Activated naive CD8-positive, alpha-beta T cell treated with anti-CD3 and anti-CD28 coated beads, Interleukin-2, amount 10 ng/mL, durations not matched to agents 7 days and 5 days (primary cell): ENCODE results near the gene TMEM245. TPM values are rescaled to one million over a fixed set of nuclear protein-coding genes. Genes with fewer than 3 reads are reported as not detected.
"Not testable (repeated sequence)": the region's sequence is repeated elsewhere in the genome, so short reads cannot be mapped to it uniquely, and the experiment has no call there.

ENCODE experiments used
- ATAC-seq: fragments of 150-1000 bp; cut with Tn5 transposase; one replicate; pipeline ENCODE4 v1.10.0; 2021; ENCODE audit warnings: low read depth, moderate library complexity
- POLR2A ChIA-PET: fragments of 350-600 bp; sonication (Branson Sonifier 250); formaldehyde crosslinking; loops from one replicate; lab custom pipeline; 2021; ENCODE audit warnings: antibody characterized with exemption; lab: Charles Lee
- DNase-seq: peaks from one replicate; pipeline ENCODE4 v3.0.0; 2021
- H3K27ac Mint-ChIP-seq: one replicate; pipeline ENCODE4 v1.8.0; 2022; ENCODE audit warnings: mild to moderate bottlenecking, mixed read lengths
- H3K27me3 Mint-ChIP-seq: one replicate; pipeline ENCODE4 v1.8.0; 2022; ENCODE audit warnings: mild to moderate bottlenecking, moderate library complexity, mixed read lengths
- H3K36me3 Mint-ChIP-seq: one replicate; pipeline ENCODE4 v1.8.0; 2021; ENCODE audit warnings: mild to moderate bottlenecking, mixed read lengths
- H3K4me1 Mint-ChIP-seq: one replicate; pipeline ENCODE4 v1.8.0; 2021; ENCODE audit warnings: mixed read lengths
- H3K4me3 Mint-ChIP-seq: one replicate; pipeline ENCODE4 v1.8.0; 2022; ENCODE audit warnings: mild to moderate bottlenecking, moderate library complexity, mixed read lengths
- H3K9me3 Mint-ChIP-seq: one replicate; pipeline ENCODE4 v1.8.0; 2021; ENCODE audit warnings: mixed read lengths
- total RNA-seq, 2 experiments: library from RNA; stranded (reverse); gene quantifications; one replicate each; pipeline ENCODE4 v1.2.3, GENCODE V29; 2021

Gene TMEM245
- total RNA-seq, 2 experiments from 2014 or later = 42.8 to 45.7 TPM

DNA sequence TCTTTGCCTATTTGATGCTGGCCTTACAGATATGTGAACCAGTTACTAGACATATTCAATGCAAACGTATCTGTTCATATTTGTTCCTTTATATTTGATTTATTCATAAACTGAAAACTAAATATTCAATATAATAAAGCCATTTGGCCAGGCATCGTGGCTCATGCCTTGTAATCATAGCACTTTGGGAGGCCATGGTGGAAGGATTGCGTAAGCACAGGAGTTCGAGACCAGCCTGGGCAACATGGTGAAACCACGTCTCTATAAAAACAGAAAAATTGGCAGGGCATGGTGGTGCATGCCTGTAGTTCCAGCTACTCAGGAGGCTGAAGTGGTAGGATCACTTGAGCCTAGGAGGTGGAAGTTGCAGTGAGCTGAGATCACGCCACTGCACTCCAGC lies 57.2 kb downstream of the TMEM245 start:
- Mint-ChIP-seq H3K36me3 (peaks cover 13% of the 10 kb centered on the region), H3K9me3 (no peaks in the 10 kb centered on the region), H3K27me3 (no peaks in the 10 kb centered on the region), H3K4me1 (peaks cover 2% of the 10 kb centered on the region), H3K4me3 (no peak overlapping the region), H3K27ac (no peak overlapping the region)
- ATAC-seq (no peak), DNase-seq (no peak)
- POLR2A ChIA-PET = no interaction called here

DNA sequence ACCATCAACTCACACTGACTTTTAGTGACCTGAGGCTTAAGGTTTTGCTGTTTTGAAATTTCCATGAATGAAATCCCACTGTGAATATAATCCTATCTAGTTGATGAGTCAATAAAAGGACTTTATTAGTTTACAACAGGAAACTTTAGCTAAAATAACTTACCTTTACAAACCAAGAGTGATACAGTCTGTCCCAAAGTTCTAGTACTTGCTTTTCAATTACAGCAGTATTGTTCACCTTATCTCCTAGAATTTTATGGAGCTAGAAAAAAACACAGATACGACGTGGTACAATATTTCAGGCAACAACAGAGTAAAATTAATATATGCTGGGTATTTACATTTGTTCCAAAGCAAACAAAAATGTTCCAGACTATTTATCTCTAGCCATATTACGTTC lies 59.6 kb downstream of the TMEM245 start:
- H3K36me3 Mint-ChIP-seq = peaks cover 23% of the 10 kb centered on the region
- DNase-seq (no peak), ATAC-seq (no peak)
- no peak overlapping the region for H3K4me3 Mint-ChIP-seq
- H3K27ac Mint-ChIP-seq = no peak overlapping the region
- POLR2A ChIA-PET = no interaction called here
- H3K9me3 Mint-ChIP-seq = no peaks in the 10 kb centered on the region
- H3K4me1 Mint-ChIP-seq = peaks cover 2% of the 10 kb centered on the region
- no peaks in the 10 kb centered on the region for H3K27me3 Mint-ChIP-seq

DNA sequence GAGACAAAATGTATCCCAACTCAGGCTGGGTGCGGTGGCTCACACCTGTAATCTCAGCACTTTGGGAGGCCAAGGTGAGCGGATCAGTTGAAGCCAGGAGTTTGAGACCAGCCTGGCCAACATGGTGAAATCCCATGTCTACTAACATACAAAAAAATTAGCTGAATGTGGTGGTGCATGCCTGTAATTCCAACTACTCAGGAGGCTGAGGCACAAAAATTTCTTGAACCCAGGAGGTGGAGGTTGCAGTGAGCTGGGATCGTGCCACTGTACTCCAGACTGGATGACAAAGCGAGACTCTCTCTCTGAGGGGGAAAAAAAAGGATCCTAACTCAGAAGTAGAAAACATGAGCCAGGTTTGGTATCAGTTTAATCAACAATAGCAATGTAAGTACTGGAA lies 66.6 kb downstream of the TMEM245 start:
- peaks cover 53% of the 10 kb centered on the region for H3K36me3 Mint-ChIP-seq
- H3K27ac Mint-ChIP-seq, H3K9me3 Mint-ChIP-seq, H3K4me1 Mint-ChIP-seq, DNase-seq, ATAC-seq, H3K4me3 Mint-ChIP-seq, H3K27me3 Mint-ChIP-seq: not testable (repeated sequence)
- POLR2A ChIA-PET = interaction anchor here (0.6 kb wide), 1 partner anchor 122 kb away, joined by 3 read pairs; no protein-coding TSS in a partner anchor

DNA sequence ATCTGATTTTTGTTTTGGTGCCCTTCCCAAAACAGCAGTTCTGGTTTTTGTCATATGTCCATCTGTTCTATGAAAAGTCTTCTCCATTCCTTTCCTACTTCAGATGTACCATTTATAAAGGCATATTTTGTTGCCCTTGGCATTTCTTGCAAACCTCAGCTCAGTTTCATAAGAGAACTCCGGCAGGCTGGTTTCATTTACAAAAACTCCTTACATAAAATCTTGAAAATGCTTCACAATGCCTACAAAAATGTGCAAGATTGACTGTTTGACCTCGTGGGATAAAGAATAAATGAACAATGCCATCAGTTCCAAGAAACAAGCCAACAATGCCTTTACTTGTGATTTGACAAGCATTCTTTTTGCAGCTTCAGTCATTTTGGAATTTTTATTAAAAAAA lies 67.3 kb downstream of the TMEM245 start:
- Mint-ChIP-seq H3K9me3 (no peaks in the 10 kb centered on the region), H3K27ac (no peak overlapping the region), H3K27me3 (no peaks in the 10 kb centered on the region), H3K4me1 (no peaks in the 10 kb centered on the region), H3K4me3 (no peak overlapping the region), H3K36me3 (peaks cover 56% of the 10 kb centered on the region)
- DNase-seq = no peak
- no peak for ATAC-seq
- POLR2A ChIA-PET = no interaction called here

DNA sequence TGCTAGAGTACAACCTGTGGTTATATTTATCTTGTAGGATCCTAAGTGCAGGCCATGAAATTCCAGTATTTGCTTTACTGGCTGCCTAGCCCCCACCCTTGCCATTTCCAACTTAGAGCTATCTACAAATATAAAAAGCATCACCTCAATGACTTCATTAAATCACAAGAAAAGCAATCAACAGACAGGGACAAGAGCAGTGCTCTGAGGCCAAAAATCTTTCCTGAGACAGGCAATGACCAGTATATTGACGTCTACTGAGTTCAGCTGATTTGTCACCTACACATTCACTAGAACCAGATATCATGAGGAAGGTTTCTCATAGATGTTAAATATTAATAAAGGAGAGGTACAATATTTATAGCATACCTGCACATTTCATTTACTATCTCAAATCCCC lies 68.0 kb downstream of the TMEM245 start:
- POLR2A ChIA-PET = no interaction called here
- H3K27me3 Mint-ChIP-seq = no peaks in the 10 kb centered on the region
- peaks cover 53% of the 10 kb centered on the region for H3K36me3 Mint-ChIP-seq
- H3K9me3 Mint-ChIP-seq = no peaks in the 10 kb centered on the region
- ATAC-seq (no peak), DNase-seq (no peak)
- no peak overlapping the region for H3K27ac Mint-ChIP-seq
- H3K4me3 Mint-ChIP-seq = no peak overlapping the region
- H3K4me1 Mint-ChIP-seq = no peaks in the 10 kb centered on the region

DNA sequence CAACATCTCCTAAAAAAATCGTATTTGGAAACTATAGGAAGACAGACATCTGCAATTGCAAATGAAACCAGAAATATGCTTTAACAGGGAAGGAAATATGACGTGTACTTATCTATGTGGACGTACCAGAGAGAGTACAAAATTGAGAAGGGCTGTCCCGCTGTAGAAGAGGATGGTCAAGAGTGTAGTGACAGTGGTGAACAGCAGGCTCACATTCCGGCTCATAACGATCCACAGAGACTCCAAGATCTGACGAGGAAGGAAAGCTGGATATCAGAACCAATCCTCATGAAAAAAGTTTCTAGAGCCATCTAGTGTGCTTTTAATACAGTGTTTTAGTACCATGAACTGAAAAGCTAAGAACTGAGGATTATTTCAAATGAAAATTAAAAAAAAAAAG lies 69.3 kb downstream of the TMEM245 start:
- Mint-ChIP-seq H3K4me1 (no peaks in the 10 kb centered on the region), H3K27me3 (no peaks in the 10 kb centered on the region), H3K9me3 (no peaks in the 10 kb centered on the region), H3K36me3 (peaks cover 46% of the 10 kb centered on the region), H3K4me3 (no peak overlapping the region), H3K27ac (no peak overlapping the region)
- ATAC-seq (no peak), DNase-seq (no peak)
- POLR2A ChIA-PET = no interaction called here

DNA sequence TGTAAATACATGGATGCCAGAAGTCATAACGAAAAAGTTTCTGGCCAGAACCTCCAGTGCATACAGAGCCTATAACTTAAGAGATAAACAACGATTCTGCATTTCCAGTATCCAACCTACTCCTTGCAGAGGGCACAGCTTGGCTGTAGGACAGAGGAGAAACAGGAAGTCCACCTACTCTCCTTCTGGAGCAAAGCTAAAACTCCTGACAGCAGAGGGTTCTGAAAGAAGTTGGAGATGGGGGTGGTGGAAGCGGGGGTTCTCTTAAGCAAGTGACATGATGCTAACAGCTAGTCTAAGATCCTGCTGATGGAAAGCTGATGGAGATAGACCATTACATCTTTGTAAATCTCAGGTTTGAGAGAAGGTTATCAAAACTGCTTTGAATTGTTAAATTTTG lies 70.9 kb downstream of the TMEM245 start:
- Mint-ChIP-seq H3K4me3 (no peak overlapping the region), H3K36me3 (peaks cover 52% of the 10 kb centered on the region), H3K4me1 (no peaks in the 10 kb centered on the region), H3K27ac (no peak overlapping the region), H3K27me3 (no peaks in the 10 kb centered on the region), H3K9me3 (no peaks in the 10 kb centered on the region)
- DNase-seq (no peak), ATAC-seq (no peak)
- POLR2A ChIA-PET = no interaction called here

DNA sequence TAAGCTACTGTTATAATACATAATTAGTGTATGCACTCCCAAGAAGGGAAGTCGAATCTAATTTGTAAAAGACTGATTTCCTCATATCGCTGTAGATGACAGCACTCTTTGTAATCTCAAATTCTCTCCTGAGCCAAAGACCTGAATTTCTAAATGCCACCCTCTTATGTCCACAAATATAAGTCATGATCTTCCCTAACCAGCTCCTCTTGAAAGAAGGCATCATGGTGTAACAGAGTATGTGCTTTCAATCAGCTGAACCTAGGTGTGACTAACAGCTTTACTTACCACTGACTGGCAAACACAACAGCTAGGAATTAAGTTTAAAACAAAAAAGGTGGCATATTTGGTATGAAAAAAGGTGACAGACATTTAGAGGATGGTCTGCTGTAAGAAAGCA lies 72.5 kb downstream of the TMEM245 start:
- Mint-ChIP-seq H3K27ac (no peak overlapping the region), H3K4me1 (no peaks in the 10 kb centered on the region), H3K27me3 (no peaks in the 10 kb centered on the region), H3K9me3 (peaks cover 2% of the 10 kb centered on the region), H3K4me3 (no peak overlapping the region), H3K36me3 (peaks cover 52% of the 10 kb centered on the region)
- no peak for ATAC-seq
- POLR2A ChIA-PET = no interaction called here
- DNase-seq = no peak

DNA sequence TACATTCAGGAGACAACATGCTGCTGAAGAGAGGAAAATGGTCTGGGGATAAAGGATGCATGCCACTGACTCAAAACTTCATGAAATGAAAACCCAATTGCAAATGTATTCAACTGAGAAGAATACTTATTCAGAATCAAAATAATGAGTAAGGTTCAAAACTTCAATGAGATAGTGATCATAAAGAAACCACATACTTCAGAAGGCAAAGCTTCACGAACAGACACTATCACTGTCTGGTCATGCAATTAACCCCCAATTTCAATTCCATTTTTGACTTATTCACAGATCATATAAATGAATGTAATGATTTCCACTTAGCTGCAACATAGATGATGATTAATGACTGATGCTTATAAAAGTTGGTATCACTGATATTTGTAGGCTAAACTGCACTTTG lies 73.4 kb downstream of the TMEM245 start:
- POLR2A ChIA-PET = no interaction called here
- H3K27me3 Mint-ChIP-seq = no peaks in the 10 kb centered on the region
- H3K4me3 Mint-ChIP-seq = no peak overlapping the region
- DNase-seq = no peak
- peaks cover 47% of the 10 kb centered on the region for H3K36me3 Mint-ChIP-seq
- no peaks in the 10 kb centered on the region for H3K4me1 Mint-ChIP-seq
- no peak for ATAC-seq
- peaks cover 2% of the 10 kb centered on the region for H3K9me3 Mint-ChIP-seq
- H3K27ac Mint-ChIP-seq = no peak overlapping the region

DNA sequence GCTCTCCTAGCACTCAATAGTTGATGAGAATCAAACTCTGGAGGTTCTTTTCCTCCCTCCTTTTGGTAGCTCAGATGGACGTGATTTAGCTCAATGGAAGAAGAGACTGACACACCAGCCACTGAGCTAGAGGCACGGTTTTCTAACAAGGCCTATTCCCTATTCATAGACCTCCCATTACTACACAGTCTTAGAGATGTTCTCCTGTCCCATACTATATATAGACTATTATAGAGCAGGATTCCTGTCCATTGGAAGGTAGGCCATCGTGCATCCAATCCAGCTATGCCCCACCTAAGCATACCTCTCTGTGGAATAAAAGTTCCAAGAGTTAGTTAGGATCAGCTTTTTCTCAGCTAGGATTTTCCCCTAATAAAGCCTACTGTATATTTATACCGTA lies 76.2 kb downstream of the TMEM245 start:
- Mint-ChIP-seq H3K27me3 (no peaks in the 10 kb centered on the region), H3K36me3 (peaks cover 39% of the 10 kb centered on the region), H3K4me1 (no peaks in the 10 kb centered on the region), H3K4me3 (no peak overlapping the region), H3K27ac (no peak overlapping the region), H3K9me3 (peaks cover 2% of the 10 kb centered on the region)
- ATAC-seq = no peak
- no peak for DNase-seq
- POLR2A ChIA-PET = no interaction called here

DNA sequence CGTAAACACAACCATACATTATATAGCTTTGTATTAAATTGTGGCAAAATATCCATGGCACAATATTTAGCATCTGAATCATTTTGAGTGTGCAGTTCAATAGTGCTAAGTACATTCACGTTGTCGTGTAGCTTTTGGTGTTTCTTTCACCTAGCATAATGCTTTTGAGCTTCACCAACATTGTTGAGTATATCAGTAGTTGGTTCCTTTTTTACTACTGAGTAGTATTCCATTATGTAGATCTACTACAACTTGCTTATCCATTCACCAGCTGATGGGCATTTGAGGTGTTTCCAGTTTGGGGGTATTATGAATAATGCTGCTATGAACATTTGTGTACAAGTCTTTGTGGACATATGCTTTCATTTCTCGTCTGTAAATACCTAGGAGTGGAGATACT lies 79.2 kb downstream of the TMEM245 start:
- no peak for ATAC-seq
- POLR2A ChIA-PET = no interaction called here
- H3K36me3 Mint-ChIP-seq = peaks cover 39% of the 10 kb centered on the region
- no peak overlapping the region for H3K4me3 Mint-ChIP-seq
- no peaks in the 10 kb centered on the region for H3K4me1 Mint-ChIP-seq
- peaks cover 2% of the 10 kb centered on the region for H3K9me3 Mint-ChIP-seq
- DNase-seq = no peak
- no peak overlapping the region for H3K27ac Mint-ChIP-seq
- no peaks in the 10 kb centered on the region for H3K27me3 Mint-ChIP-seq

DNA sequence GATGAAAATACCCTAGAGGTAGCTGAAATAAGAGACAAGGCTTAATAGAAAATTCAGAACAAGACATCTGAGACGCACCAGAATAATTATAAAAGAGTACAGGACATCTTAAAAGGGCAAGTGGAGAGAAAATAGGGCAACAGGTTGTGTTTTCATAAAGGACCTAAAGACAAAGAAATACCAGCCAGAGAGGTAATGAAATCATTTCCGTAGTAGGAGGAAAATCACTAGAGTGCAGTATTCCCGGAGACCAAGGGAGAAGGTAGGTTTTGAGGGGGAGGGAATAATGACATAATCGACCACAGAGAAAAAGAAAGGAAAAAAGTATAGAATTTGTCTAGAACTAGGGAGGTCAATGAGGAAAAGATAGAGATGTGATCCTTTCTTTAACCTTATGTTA lies 80.2 kb downstream of the TMEM245 start:
- no peaks in the 10 kb centered on the region for H3K27me3 Mint-ChIP-seq
- H3K4me3 Mint-ChIP-seq = no peak overlapping the region
- POLR2A ChIA-PET = no interaction called here
- ATAC-seq (no peak), DNase-seq (no peak)
- H3K4me1 Mint-ChIP-seq = no peaks in the 10 kb centered on the region
- H3K36me3 Mint-ChIP-seq = peaks cover 30% of the 10 kb centered on the region
- no peak overlapping the region for H3K27ac Mint-ChIP-seq
- peaks cover 2% of the 10 kb centered on the region for H3K9me3 Mint-ChIP-seq

DNA sequence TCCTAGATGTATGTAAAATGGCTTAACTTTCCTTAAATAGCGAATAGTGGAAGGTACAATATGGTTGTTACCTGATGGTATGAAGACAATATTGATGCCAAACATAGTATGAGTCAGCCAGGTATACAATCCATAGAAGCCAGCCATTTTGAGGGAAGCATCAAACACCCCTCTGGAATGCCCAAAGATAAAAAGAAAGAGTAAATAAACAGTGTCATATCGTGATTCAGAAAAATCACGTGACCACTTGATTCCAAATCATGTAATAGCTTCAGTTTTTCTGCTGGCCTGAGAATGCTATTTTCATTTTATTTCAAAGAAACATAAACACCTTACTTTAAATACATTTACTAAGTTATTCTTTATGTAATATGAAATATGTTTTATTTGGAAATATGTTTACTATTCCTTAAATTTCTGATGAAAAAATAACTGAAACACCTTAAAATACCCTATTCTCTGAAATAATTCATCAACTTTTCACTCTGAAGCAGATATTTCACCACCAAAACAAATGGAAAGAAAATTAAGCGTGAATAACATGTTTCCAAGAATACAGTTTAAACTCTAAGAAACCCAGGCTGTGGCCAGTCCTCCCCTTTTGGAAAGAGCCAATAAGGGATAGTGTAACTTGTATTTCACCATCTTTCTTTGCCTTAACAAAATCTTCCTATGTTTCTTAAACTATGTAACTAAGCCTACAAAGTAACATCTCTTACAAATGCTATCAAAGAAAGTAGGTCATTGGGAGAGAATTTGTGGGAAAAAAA lies 81.6 kb downstream of the TMEM245 start:
- H3K4me1 Mint-ChIP-seq = no peaks in the 10 kb centered on the region
- peaks cover 1% of the 10 kb centered on the region for H3K9me3 Mint-ChIP-seq
- peaks cover 22% of the 10 kb centered on the region for H3K36me3 Mint-ChIP-seq
- DNase-seq (no peak), ATAC-seq (no peak)
- H3K27ac Mint-ChIP-seq = no peak overlapping the region
- H3K27me3 Mint-ChIP-seq = no peaks in the 10 kb centered on the region
- no peak overlapping the region for H3K4me3 Mint-ChIP-seq
- POLR2A ChIA-PET = no interaction called here

DNA sequence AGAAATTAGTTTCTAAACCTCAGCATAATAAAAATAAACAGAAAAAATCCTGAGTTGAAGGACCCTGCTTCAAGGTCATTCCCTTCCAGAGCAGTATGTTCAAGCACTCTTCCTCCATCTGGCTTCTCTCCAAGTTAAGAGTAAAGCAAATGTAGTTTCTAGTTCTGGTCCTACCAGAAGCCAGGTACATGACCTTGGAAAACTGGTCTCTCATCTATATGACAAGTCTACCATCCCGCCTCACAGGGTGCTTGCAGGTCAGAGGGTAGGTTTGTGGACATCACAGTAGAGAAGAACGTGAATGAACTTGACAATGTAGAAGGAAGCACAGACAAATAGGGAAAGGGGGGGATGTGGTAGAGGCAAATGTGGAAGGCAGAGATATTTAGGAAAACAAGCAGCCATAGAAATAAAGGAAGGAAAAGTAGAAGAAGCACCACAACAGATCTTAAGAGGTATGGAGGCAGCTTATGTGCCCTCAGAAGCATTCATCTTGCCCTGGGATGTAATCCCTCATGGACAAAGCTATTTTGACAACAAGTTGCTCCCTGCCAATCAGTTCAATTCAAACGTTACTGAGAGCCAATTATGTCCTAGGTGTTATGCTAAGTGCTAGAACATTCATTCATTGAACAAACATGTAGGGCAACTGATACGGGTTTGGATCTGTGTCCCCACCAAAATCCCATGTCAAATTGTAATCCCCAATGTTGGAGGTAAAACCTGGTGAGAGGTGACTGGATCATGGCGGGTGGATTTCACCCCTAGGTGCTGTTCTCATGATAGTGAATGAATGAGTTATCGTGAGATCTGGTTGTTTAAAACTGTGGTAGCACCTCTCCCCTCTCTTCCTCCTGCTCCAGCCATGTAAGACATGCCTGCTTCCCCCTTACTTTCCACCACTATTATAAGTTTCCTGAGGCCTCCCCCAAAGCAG lies 82.7 kb downstream of the TMEM245 start:
- no peaks in the 10 kb centered on the region for H3K9me3 Mint-ChIP-seq
- POLR2A ChIA-PET = no interaction called here
- H3K4me3 Mint-ChIP-seq = no peak overlapping the region
- H3K27ac Mint-ChIP-seq = no peak overlapping the region
- DNase-seq (no peak), ATAC-seq (no peak)
- peaks cover 17% of the 10 kb centered on the region for H3K36me3 Mint-ChIP-seq
- no peaks in the 10 kb centered on the region for H3K4me1 Mint-ChIP-seq
- H3K27me3 Mint-ChIP-seq = no peaks in the 10 kb centered on the region
